HG03469 (cell line): ENCODE data around the gene JAKMIP1.

Experiments used
- ATAC-seq: cut with Tn5 transposase; IDR thresholded peaks from one replicate; pipeline ENCODE4 v1.9.1; 2021; ENCODE audit warnings: mild to moderate bottlenecking, moderate library complexity, moderate number of reproducible peaks; ENCODE audit not compliant: unreplicated experiment

The JAKMIP1 gene

GRCh38 chr4:6106156-6106555, 94.2 kb downstream of the JAKMIP1 start:
- ATAC-seq, result no peak

DNA sequence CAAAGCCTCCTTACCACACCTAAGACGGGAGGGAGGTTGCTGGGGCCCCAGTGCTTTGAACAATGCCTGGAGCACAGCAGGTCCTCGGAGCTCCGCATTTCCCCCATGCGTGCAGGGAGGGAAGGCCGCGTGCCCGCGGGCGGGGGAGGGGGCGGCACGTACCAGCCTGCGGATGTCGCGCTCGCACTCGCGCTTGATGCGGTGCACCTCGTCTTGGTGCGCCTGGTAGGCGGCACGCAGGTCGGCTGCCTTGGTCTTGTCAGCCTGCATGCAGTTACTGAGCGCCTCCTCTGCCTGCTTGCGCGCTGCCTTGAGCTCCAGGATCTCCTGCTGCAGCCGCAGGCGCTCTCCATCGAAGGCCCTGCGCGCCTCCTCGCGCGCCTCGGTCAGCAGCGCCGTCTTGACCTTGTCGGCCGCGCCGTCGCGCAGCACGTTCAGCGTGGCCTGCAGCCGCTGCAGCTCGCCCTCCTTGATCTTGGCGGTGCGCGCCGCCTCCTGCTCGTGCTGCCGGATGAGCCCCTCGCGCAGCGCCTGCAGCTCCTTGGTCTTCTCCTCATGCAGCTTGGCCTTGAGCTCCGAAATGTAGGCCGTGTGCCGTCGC, 94.9 kb downstream of the JAKMIP1 start:
- ATAC-seq, result no peak

DNA sequence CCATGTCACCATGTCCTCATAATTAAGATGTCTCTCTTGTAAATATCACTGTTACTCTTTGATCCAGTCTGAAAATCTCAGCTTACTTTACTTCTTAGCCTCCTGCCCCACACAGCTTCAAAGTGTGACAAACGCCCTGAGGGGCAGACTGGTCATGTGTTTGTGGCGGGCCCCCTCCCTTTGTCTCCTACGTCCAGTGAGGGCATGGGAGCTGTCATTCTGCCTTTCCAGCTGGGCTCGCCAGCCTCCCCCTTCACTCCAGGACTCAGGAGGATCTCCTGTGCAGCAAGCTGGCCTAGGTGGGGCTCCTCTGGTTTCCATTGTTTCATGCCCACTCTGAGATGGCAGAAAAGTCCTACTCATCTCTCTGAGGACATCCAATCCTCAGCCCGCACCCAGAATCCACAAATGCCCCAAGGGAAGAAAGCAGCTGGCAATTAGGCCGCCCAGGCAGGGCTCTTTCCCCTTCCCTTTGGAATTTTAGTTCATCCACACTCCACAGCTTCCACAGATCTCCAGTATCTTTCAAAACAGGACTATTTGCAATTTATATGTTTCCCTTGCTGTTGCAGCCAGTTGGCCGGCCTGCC, 95.7 kb downstream of the JAKMIP1 start:
- ATAC-seq, result no peak

- ATAC-seq, result no peak
These were observed 102.8 kb downstream of the JAKMIP1 start for GRCh38 chr4:6097581-6097980.

DNA sequence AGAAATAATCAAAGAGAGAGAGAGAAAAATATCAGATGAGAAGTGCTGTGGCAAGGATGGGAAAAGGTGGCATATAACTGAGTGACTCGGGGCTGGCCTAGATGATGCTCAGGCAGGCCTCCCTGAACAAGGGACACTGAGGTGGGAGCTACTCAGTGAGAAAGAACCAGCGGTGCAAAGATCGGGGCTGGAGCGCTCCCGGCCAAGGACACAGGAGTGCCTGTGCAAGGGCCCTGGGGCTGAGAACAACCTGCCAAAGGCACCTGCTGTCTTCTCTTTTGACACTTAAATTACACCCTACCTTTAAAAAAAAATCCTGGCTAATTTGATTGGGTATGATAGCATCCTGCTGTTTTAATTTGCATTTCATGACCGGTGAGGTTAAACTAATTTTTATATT, 104.5 kb downstream of the JAKMIP1 start:
- no peak for ATAC-seq

DNA sequence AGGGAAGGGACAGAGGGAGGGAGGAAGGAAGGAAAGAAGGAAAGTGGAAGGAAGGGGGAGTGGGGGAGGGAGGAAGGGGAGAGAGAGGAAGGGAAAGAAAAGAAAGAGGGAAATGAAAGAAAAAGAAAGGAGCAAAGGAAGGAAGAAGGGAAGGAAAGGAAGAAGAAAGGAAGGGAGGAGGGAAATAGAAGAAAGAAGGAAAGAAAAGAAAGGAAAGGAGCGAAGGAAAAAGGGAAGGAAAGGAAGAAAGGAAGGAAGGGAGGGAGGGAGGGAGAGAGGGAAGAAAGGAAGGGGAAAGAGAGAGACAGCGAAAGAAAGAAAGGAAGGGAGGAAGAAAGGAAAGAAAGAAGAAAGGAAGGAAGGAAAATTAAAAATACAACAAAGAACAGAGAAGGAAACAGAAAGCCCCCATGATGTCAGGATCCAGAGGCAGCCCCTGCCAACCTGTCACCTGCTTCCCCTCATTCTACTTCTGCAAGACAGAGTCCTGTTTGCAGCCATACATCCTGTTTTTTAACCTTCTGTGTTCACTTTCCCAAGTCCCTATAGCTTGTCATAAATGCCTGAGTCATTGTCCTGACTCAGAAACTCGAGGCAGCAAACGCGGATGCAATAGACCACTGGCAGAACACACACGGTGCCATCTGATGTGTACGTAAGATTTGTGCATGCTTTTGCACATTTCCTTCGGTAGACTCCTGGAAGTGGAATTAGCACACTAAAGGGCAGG, 105.2 kb downstream of the JAKMIP1 start:
- ATAC-seq, result no peak

- no peak for ATAC-seq
These were observed 106.7 kb downstream of the JAKMIP1 start for GRCh38 chr4:6093671-6094070.

GRCh38 chr4:6092971-6093370, 107.4 kb downstream of the JAKMIP1 start:
- ATAC-seq, result no peak

DNA sequence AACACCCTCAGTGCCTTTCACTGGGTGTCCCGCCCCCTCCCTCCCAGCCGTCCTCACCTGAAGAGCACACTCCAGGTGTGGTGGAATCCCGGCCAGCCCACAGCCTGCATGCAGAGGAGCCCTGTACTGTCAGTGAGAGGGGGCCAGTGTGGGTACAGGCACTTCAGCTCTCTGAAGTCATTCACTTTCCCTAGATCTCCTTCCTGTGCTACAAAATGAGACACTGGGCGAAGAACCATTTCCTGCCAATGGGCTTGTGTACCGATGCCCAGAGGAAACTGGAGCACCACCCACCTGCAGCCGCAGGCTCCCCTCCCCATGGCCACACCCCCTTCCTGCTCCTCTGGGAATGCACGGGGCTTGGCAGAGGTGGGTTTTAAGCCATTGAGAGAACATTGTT, 108.2 kb downstream of the JAKMIP1 start:
- no peak for ATAC-seq

- ATAC-seq, result no peak
These were observed 109.4 kb downstream of the JAKMIP1 start for GRCh38 chr4:6090931-6091330.

GRCh38 chr4:6088950-6089349, 111.4 kb downstream of the JAKMIP1 start:
- ATAC-seq, result no peak

GRCh38 chr4:6087669-6088341, 112.5 kb downstream of the JAKMIP1 start:
- no peak for ATAC-seq

DNA sequence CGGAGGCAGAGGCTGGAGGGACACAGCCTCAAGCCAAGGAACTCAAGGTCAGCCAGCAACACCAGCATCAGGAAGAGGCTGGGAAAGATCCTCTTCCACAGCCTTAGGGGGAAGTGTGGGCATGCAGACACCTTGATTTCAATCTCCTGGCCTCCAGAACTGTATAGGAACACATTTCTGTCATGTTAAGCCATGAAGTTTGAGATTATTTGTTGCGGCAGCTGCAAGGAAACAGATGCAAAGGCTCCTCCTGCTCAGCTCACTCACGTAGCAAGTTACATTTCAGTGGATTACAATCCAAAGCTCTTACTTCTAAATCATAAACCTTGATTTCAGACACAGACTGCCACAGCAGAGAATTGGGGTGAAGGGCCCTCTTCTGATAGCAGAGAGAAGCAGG, 113.5 kb downstream of the JAKMIP1 start:
- no peak for ATAC-seq

DNA sequence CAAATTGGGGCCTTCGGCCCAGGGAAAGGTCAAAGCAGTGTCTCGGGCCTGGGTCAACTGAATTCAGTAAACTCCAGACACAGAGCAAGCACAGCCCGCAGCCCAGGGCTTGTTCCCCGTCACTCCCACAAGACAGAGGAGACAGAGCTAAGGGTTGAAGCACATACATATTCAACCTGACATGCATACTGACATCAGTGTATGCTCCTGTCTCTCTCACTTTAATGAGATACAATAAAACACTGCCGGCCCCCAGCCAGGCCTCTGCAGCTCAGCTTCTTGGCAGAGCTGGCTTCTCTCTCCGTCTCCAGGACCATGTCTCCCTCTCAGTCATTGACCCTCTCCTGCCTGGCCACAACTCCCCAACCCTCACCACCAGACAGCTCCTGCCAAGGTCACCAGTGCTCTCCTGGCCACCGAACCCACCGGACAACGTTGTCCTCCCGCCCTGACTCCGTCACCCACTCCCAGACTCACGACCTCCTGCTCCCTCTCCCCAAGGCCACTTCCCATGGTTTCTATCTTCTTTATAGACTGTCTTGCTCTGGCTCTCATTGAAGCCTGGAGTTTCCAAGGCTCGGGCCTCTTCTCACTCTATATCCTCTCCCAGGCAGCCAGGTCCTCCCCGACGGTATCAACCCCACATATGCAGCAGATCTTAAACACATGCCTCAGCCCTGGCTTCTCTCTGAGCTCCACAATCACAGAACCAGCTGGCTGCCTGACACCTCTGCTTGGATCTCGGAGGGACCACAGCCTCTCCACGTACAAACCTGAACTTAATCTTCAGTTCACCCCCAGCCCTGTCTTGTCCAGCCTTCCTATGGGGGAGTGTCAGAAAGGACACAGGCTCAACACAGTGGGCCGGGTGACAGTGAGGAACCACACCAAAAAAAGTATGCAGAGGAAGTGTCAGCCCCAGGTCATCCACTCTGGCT, 114.4 kb downstream of the JAKMIP1 start:
- no peak for ATAC-seq

DNA sequence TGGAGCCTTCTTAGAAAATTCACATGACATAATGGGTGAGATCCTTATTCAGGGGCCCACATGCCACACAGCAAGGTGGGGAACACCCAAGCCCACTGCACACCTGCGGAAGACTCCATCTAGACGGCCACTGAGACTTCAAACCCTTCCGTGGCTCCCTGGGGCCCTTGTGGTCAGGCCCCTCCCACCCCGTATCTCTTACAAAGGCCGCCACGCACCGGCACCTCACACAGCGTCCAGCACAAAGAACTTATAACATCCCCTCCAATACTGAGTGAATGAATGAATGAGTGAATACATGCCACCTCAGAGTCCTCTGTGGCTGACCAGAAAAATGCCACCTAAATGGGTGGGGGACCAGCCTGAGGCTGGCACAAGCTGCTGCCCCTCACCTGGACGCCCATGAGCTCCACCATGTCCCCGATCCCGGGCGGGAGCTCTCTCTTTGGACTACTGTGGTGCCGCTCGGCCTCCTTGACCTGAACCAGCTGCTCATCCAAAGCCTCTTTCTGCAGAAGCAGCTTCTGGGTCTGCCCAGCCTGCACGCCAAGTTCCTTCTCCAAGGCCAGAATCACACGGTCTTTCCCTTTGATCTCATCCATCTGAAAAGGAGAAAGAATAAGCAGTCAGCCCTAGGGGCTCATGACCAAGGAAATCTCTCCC, 115.2 kb downstream of the JAKMIP1 start:
- ATAC-seq, result no peak

DNA sequence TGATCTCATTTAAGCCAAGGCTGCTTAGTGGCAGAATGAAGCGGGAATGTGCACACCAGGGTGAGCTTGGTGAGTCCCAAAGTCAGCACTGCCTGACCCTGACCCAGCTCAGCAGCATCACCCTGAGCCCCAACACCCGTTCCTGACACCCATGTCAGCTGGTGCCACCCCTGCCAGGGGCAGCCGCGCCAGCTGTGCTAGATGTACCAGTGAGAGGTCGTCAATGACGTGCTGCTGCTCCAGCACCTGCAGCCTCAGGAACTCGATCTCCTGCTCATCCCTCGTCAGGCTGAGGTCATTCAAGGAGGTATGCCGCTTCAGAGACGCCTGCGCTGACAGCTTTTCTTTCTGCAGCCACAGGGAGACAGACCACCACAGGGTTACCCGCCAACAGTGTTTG, 120.4 kb downstream of the JAKMIP1 start:
- ATAC-seq, result no peak

GRCh38 chr4:6078560-6078959, 121.8 kb downstream of the JAKMIP1 start:
- ATAC-seq, result no peak

- no peak for ATAC-seq
These were observed 124.0 kb downstream of the JAKMIP1 start for GRCh38 chr4:6076391-6076790.

GRCh38 chr4:6074758-6075157, 125.6 kb downstream of the JAKMIP1 start:
- ATAC-seq, result no peak
